Measurements from ENCODE around the gene ZNF565.

Gene ZNF565

GRCh38 chr19:36149673-36150406, 64.6 kb downstream of the ZNF565 start:
- no peak for ATAC-seq
- TF ChIP-seq TOX (CRISPR knock-in tag; IDR thresholded peaks at IDR 0.05; ENCODE audit: borderline replicate concordance): no peak
- TF ChIP-seq ISL1 (CRISPR knock-in tag; IDR thresholded peaks at IDR 0.05): no peak
- no peak for TF ChIP-seq ESRRG (CRISPR knock-in tag; IDR thresholded peaks at IDR 0.05)
- TF ChIP-seq TCF4 (CRISPR knock-in tag; IDR thresholded peaks at IDR 0.05; ENCODE audit: borderline replicate concordance): no peak

GRCh38 chr19:36144624-36145023, 69.8 kb downstream of the ZNF565 start:
- no peak for ATAC-seq
- TF ChIP-seq ESRRG (CRISPR knock-in tag; IDR thresholded peaks at IDR 0.05): no peak
- TF ChIP-seq TSHZ2 (CRISPR knock-in tag; IDR thresholded peaks at IDR 0.05): no peak
- TF ChIP-seq BACH2 (CRISPR knock-in tag; IDR thresholded peaks at IDR 0.05; ENCODE audit: borderline replicate concordance): no peak
- TF ChIP-seq ZNF565 (CRISPR knock-in tag; conservative IDR thresholded peaks at IDR 0.05; ENCODE audit: low read depth): no peak
- no peak for TF ChIP-seq ZFP30 (CRISPR knock-in tag; IDR thresholded peaks at IDR 0.05)
- no peak for TF ChIP-seq ARNTL (CRISPR knock-in tag; IDR thresholded peaks at IDR 0.05; ENCODE audit: borderline replicate concordance, low read depth)
- no peak for TF ChIP-seq ZNF70 (CRISPR knock-in tag; IDR thresholded peaks at IDR 0.05)

- ATAC-seq: no peak
- no peak for TF ChIP-seq CSDC2 (CRISPR knock-in tag; IDR thresholded peaks at IDR 0.05)
- no peak for TF ChIP-seq ZFP30 (CRISPR knock-in tag; IDR thresholded peaks at IDR 0.05)
- TF ChIP-seq POU6F1 (CRISPR knock-in tag; IDR thresholded peaks at IDR 0.05; ENCODE audit: borderline replicate concordance, low read depth): no peak
- no peak for TF ChIP-seq PATZ1 (CRISPR knock-in tag; IDR thresholded peaks at IDR 0.05; ENCODE audit: borderline replicate concordance)
- TF ChIP-seq SNAI2 (CRISPR knock-in tag; IDR thresholded peaks at IDR 0.05): no peak
Observed at GRCh38 chr19:36142496-36142895, 72.0 kb downstream of the ZNF565 start.

GRCh38 chr19:36142046-36142445, 72.4 kb downstream of the ZNF565 start:
- TF ChIP-seq ZFP30 (CRISPR knock-in tag; IDR thresholded peaks at IDR 0.05) (no peak), SNAI2 (CRISPR knock-in tag; IDR thresholded peaks at IDR 0.05) (no peak)
- ATAC-seq: no peak

GRCh38 chr19:36141039-36141927, 73.2 kb downstream of the ZNF565 start:
- peak; percentile 65 for ATAC-seq
- TF ChIP-seq ARNTL (CRISPR knock-in tag; IDR thresholded peaks at IDR 0.05; ENCODE audit: borderline replicate concordance, low read depth) (no peak), ZNF565 (CRISPR knock-in tag; conservative IDR thresholded peaks at IDR 0.05; ENCODE audit: low read depth) (no peak), ZNF70 (CRISPR knock-in tag; IDR thresholded peaks at IDR 0.05) (no peak), PPARA (CRISPR knock-in tag; IDR thresholded peaks at IDR 0.05; ENCODE audit: borderline replicate concordance) (no peak), TCF4 (CRISPR knock-in tag; IDR thresholded peaks at IDR 0.05; ENCODE audit: borderline replicate concordance) (no peak), SNAI2 (CRISPR knock-in tag; IDR thresholded peaks at IDR 0.05) (no peak), ZFP30 (CRISPR knock-in tag; IDR thresholded peaks at IDR 0.05) (no peak), ZFP3 (CRISPR knock-in tag; IDR thresholded peaks at IDR 0.05) (no peak), ZNF8 (CRISPR knock-in tag; IDR thresholded peaks at IDR 0.05) (no peak), CSDC2 (CRISPR knock-in tag; IDR thresholded peaks at IDR 0.05) (no peak), RARB (CRISPR knock-in tag; IDR thresholded peaks at IDR 0.05) (no peak), CREB5 (CRISPR knock-in tag; IDR thresholded peaks at IDR 0.05; ENCODE audit: low read depth) (no peak), CSRNP3 (CRISPR knock-in tag; IDR thresholded peaks at IDR 0.05) (no peak), OSR1 (CRISPR knock-in tag; IDR thresholded peaks at IDR 0.05) (no peak)
